Measurements from ENCODE around the gene ATP6V0A4.
"Not testable (repeated sequence)": the region's sequence is repeated elsewhere in the genome, so short reads cannot be mapped to it uniquely, and the experiment has no call there.

The ATP6V0A4 gene

DNA sequence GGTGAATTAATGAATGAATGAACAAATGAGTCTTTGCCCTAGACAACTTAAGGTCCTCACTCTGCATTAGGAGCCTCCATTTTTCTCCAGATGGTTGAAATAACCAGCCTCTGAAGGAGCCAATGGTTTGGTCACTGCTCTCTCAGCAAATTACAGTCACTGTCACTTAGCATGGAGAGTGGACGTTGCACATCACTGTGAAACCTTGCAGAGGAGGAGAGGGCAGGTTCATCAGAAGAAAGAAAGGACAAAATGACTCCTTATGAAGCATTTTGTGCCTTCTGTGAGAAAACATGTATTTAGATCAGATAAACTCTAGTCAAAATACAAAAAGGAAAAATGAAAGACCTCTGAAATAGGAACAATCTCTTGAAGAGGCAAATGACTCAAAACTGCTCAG, 6.6 kb upstream of the ATP6V0A4 start:
- Histone ChIP-seq H3K9me3 (ENCODE audit: control insufficient read depth, low read length) (no peaks in the 10 kb centered on the region), H3K36me3 (ENCODE audit: control insufficient read depth, insufficient read depth, low read length) (no peaks in the 10 kb centered on the region), H3K27ac (ENCODE audit: low read depth, low read length, severe bottlenecking) (no peak overlapping the region), H3K4me3 (ENCODE audit: extremely low read depth, insufficient read depth, low read length, poor library complexity, severe bottlenecking) (no peak overlapping the region), H3K4me1 (ENCODE audit: control insufficient read depth, insufficient read depth, low read length, poor library complexity, severe bottlenecking) (no peaks in the 10 kb centered on the region)
- 80 to 100% methylated on average over 1 of the region's 1 CpG for WGBS, 2 experiments (ENCODE audit: insufficient coverage in 2 of 2)

DNA sequence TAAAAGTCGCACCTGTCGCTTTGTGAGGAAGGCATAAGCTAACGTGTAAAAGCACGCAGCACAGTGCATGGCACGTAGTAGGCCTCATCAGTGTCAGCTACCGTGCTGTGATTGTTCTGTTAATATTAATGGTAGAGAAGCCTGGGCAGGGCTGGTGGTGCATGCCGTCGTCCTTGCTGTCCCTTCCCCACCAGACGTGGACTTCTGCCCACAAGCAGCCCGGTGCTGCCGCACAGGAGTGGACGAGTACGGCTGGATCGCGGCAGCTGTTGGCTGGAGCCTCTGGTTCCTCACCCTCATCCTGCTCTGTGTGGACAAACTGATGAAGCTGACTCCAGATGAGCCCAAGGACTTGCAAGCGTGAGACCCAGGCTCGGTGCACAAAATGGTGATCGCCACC, 4.7 kb upstream of the ATP6V0A4 start:
- H3K4me1 ChIP-seq (ENCODE audit: control insufficient read depth, insufficient read depth, low read length, poor library complexity, severe bottlenecking): no peaks in the 10 kb centered on the region
- H3K4me3 ChIP-seq (ENCODE audit: extremely low read depth, insufficient read depth, low read length, poor library complexity, severe bottlenecking): no peak overlapping the region
- no peak overlapping the region for H3K27ac ChIP-seq (ENCODE audit: low read depth, low read length, severe bottlenecking)
- no peaks in the 10 kb centered on the region for H3K9me3 ChIP-seq (ENCODE audit: control insufficient read depth, low read length)
- H3K36me3 ChIP-seq (ENCODE audit: control insufficient read depth, insufficient read depth, low read length): no peaks in the 10 kb centered on the region
- WGBS, 2 experiments (ENCODE audit: insufficient coverage in 2 of 2): 96 to 97% methylated on average over 15 to 16 of the region's 18 CpGs

- WGBS, 2 experiments (ENCODE audit: insufficient coverage in 2 of 2): 91 to 92% methylated on average over 3 of the region's 3 CpGs
- Histone ChIP-seq H3K4me1 (ENCODE audit: control insufficient read depth, insufficient read depth, low read length, poor library complexity, severe bottlenecking) (no peaks in the 10 kb centered on the region), H3K9me3 (ENCODE audit: control insufficient read depth, low read length) (no peaks in the 10 kb centered on the region), H3K4me3 (ENCODE audit: extremely low read depth, insufficient read depth, low read length, poor library complexity, severe bottlenecking) (no peak overlapping the region), H3K36me3 (ENCODE audit: control insufficient read depth, insufficient read depth, low read length) (no peaks in the 10 kb centered on the region), H3K27ac (ENCODE audit: low read depth, low read length, severe bottlenecking) (no peak overlapping the region)
These were observed 3.3 kb upstream of the ATP6V0A4 start for GRCh38 chr7:138801256-138801655.

DNA sequence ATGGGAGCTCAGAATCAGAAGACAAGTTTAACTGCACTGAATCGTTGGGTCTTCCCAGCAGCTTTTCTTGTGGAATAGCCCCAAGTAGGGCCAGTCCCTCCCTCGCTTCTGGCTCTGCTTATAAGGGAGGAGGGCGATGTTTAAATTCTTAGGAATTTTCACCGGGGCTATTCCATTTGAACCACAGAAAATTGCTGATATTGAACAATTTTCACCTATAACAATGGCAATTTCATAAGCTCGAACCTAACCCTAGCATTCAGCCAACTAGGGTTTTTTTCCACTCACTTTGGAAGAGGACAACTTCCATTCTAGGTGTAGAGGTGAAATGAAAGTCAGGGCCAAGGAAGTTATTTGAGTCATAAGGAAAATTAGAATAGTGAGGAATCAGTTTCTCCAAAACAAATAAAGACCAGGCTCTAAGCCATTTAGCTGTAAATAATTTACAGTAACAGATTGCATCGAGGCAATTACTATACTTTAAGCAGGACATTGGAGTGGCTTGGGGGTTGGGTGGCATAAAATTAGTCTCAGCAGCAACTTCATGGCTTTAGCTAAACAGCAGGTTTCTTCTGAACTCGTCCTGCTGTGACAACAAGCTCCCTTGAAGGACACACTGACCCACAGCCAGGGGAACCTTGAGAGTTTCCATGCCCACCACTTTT, 1.5 kb upstream of the ATP6V0A4 start:
- Histone ChIP-seq H3K4me1 (ENCODE audit: control insufficient read depth, insufficient read depth, low read length, poor library complexity, severe bottlenecking) (no peaks in the 10 kb centered on the region), H3K27ac (ENCODE audit: low read depth, low read length, severe bottlenecking) (no peak overlapping the region), H3K9me3 (ENCODE audit: control insufficient read depth, low read length) (no peaks in the 10 kb centered on the region), H3K36me3 (ENCODE audit: control insufficient read depth, insufficient read depth, low read length) (no peaks in the 10 kb centered on the region), H3K4me3 (ENCODE audit: extremely low read depth, insufficient read depth, low read length, poor library complexity, severe bottlenecking) (no peak overlapping the region)
- 82 to 89% methylated on average over 2 to 3 of the region's 7 CpGs for WGBS, 2 experiments (ENCODE audit: insufficient coverage in 2 of 2)

- 90 to 100% methylated on average over 2 to 3 of the region's 5 CpGs for WGBS, 2 experiments (ENCODE audit: insufficient coverage in 2 of 2)
- no peaks in the 10 kb centered on the region for H3K9me3 ChIP-seq (ENCODE audit: control insufficient read depth, low read length)
- no peaks in the 10 kb centered on the region for H3K4me1 ChIP-seq (ENCODE audit: control insufficient read depth, insufficient read depth, low read length, poor library complexity, severe bottlenecking)
- no peaks in the 10 kb centered on the region for H3K36me3 ChIP-seq (ENCODE audit: control insufficient read depth, insufficient read depth, low read length)
- H3K27ac ChIP-seq (ENCODE audit: low read depth, low read length, severe bottlenecking): no peak overlapping the region
- H3K4me3 ChIP-seq (ENCODE audit: extremely low read depth, insufficient read depth, low read length, poor library complexity, severe bottlenecking): no peak overlapping the region
These were observed 840 bp upstream of the ATP6V0A4 start for GRCh38 chr7:138798836-138799235.

DNA sequence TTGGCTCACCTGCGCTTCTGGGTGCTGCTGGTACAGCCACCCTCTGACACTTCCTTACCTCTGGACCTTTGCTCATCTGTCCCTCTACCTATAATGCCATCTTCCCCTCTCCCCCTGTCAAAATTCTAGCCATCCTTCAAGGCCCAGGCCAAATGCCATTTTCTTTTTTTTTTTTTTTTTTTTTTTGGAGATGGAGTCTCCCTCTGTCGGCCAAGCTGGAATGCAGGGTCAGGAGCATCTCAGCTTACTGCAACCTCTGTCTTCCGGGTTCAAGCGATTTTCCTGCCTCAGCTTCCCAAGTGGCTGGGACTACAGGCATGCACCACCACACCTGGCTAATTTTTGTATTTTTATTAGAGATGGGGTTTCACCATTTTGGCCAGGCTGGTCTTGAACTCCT, 950 bp downstream of the ATP6V0A4 start:
- H3K4me3 ChIP-seq (ENCODE audit: extremely low read depth, insufficient read depth, low read length, poor library complexity, severe bottlenecking); H3K9me3 ChIP-seq (ENCODE audit: control insufficient read depth, low read length); H3K36me3 ChIP-seq (ENCODE audit: control insufficient read depth, insufficient read depth, low read length); H3K27ac ChIP-seq (ENCODE audit: low read depth, low read length, severe bottlenecking); H3K4me1 ChIP-seq (ENCODE audit: control insufficient read depth, insufficient read depth, low read length, poor library complexity, severe bottlenecking): not testable (repeated sequence)
- WGBS, 2 experiments (ENCODE audit: insufficient coverage in 2 of 2): 85 to 86% methylated on average over 2 to 4 of the region's 4 CpGs

- H3K4me1 ChIP-seq (ENCODE audit: control insufficient read depth, insufficient read depth, low read length, poor library complexity, severe bottlenecking): no peaks in the 10 kb centered on the region
These were observed 1.9 kb downstream of the ATP6V0A4 start for GRCh38 chr7:138796038-138796615.

GRCh38 chr7:138785587-138786437, 12.2 kb downstream of the ATP6V0A4 start:
- 58 to 63% methylated on average over 8 to 9 of the region's 10 CpGs for WGBS, 2 experiments (ENCODE audit: insufficient coverage in 2 of 2)
- Histone ChIP-seq H3K36me3 (ENCODE audit: control insufficient read depth, insufficient read depth, low read length) (no peaks in the 10 kb centered on the region), H3K27ac (ENCODE audit: low read depth, low read length, severe bottlenecking) (no peak overlapping the region), H3K4me3 (ENCODE audit: extremely low read depth, insufficient read depth, low read length, poor library complexity, severe bottlenecking) (no peak overlapping the region), H3K4me1 (ENCODE audit: control insufficient read depth, insufficient read depth, low read length, poor library complexity, severe bottlenecking) (no peaks in the 10 kb centered on the region), H3K9me3 (ENCODE audit: control insufficient read depth, low read length) (no peaks in the 10 kb centered on the region)

More at GRCh38 chr7:138796038-138796615, 1.9 kb downstream of the ATP6V0A4 start:
- Histone ChIP-seq H3K9me3 (ENCODE audit: control insufficient read depth, low read length) (no peaks in the 10 kb centered on the region), H3K27ac (ENCODE audit: low read depth, low read length, severe bottlenecking) (no peak overlapping the region), H3K36me3 (ENCODE audit: control insufficient read depth, insufficient read depth, low read length) (no peaks in the 10 kb centered on the region), H3K4me3 (ENCODE audit: extremely low read depth, insufficient read depth, low read length, poor library complexity, severe bottlenecking) (no peak overlapping the region)
- WGBS, 2 experiments (ENCODE audit: insufficient coverage in 2 of 2): 89 to 90% methylated on average over 9 of the region's 9 CpGs

DNA sequence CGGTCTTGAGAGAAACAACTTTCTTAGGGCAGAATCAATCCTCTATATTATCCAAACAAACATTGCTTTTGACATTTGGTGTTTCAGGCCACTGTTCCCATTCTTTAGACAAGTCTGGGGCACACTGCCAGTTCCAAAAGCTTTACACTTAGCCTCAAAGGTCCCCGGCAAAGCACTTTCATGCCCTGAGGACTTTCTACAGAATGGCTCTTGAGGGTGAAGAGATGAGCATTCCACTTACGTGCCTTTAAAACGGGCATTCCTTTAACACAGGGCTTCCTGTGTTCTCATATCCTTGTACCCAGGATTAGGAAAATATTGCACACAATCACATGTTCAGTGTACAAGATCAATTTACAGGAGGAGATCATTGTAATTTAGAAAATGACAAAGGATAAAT, 13.3 kb downstream of the ATP6V0A4 start:
- no peak overlapping the region for H3K27ac ChIP-seq (ENCODE audit: low read depth, low read length, severe bottlenecking)
- no peaks in the 10 kb centered on the region for H3K9me3 ChIP-seq (ENCODE audit: control insufficient read depth, low read length)
- WGBS, 2 experiments (ENCODE audit: insufficient coverage in 2 of 2): 50% methylated on average over 2 of the region's 4 CpGs
- no peaks in the 10 kb centered on the region for H3K4me1 ChIP-seq (ENCODE audit: control insufficient read depth, insufficient read depth, low read length, poor library complexity, severe bottlenecking)
- H3K4me3 ChIP-seq (ENCODE audit: extremely low read depth, insufficient read depth, low read length, poor library complexity, severe bottlenecking): no peak overlapping the region
- H3K36me3 ChIP-seq (ENCODE audit: control insufficient read depth, insufficient read depth, low read length): no peaks in the 10 kb centered on the region

DNA sequence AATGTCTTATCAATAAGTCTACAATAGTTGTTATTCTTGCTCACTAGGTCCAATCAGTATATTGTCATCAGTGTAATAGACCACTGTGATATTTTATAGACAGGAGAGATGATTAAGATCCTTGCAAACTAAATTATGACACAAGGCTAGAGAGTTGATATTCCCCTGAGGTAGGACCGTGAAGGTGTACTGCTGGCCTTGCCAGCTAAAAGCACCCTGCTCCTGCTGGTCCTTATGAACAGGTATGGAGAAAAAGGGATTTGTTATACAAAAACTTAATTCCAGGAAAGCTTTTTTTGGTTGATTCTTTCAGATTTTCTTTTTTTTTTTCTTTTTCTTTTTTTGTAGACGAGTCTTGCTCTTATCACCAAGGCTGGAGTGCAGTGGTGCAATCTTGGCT, 17.0 kb downstream of the ATP6V0A4 start:
- Histone ChIP-seq H3K9me3 (ENCODE audit: control insufficient read depth, low read length) (no peaks in the 10 kb centered on the region), H3K27ac (ENCODE audit: low read depth, low read length, severe bottlenecking) (no peak overlapping the region), H3K4me3 (ENCODE audit: extremely low read depth, insufficient read depth, low read length, poor library complexity, severe bottlenecking) (no peak overlapping the region), H3K4me1 (ENCODE audit: control insufficient read depth, insufficient read depth, low read length, poor library complexity, severe bottlenecking) (no peaks in the 10 kb centered on the region), H3K36me3 (ENCODE audit: control insufficient read depth, insufficient read depth, low read length) (no peaks in the 10 kb centered on the region)
- WGBS, 2 experiments (ENCODE audit: insufficient coverage in 2 of 2): 71 to 83% methylated on average over 1 of the region's 2 CpGs

Data from mesodermal cell (in vitro differentiated cells).